ENCODE measurements around the gene NR6A1.

NR6A1 gene

DNA sequence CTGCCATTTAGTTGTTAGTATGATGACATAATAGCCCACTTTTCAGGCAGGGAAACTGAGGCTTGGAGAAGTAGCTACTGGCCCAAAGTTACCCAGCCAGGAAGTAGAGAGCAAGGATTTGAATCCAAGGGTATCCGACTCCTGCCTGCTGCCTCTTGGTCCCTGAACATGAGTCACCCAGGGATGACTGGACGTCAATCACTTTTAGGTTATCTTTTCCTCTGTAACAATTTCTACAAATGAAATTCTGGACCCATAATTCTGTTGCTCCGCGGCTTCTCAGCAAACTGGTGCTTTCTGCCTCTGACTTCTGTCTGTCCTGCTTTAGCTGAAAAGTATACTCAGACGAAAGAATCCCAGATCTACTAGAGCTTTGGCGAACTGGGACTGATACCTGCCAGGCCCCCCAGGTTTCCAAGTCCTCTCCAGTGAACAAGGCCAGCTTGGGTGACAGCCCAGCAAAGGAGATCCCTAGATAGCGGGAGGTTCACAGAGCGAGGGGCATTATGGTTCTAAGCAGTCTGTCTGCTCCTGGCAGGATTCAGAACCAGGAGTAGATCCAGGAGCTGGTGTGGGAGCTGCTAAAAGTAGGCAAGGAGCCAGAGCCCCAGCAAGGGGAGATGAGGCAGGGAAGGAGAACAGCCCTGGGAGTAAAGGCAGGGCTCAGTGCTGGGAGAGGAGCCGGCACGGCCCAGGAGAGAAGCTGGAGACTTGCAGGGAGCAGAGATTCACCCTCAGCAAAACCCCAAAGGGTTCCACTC is 26.4 kb upstream of the NR6A1 start:
- DNase-seq (ENCODE audit: extremely low read depth in 1 of 2, low read depth in 1 of 2): no peak

DNA sequence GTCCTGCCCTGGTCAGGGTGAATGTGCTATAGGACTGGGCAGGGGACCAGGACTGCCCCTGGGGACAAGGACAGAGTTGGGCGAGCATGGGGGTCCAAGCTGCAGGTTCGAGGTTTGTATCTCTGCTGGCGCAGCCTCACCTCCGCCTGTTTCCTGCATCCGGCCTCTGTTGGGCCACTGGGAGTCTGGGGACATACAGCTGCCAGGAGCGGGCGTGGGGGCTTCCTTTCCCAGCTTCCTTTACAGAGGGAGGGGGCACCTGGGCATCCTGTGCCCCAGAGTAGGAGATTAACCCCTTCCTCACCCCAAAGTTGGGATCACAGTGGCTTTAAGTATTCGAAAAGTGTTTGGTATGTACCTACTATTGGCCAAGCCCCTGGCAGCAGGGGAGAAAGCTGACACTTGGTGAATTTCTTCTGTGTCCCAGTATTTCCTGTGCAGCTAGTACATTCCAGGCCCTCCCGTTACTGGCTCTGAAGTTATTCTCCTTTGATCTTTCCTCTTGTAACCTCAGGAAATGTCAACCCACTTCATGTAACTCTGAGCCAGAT is 24.8 kb upstream of the NR6A1 start:
- DNase-seq (ENCODE audit: extremely low read depth in 1 of 2, low read depth in 1 of 2): no peak

DNA sequence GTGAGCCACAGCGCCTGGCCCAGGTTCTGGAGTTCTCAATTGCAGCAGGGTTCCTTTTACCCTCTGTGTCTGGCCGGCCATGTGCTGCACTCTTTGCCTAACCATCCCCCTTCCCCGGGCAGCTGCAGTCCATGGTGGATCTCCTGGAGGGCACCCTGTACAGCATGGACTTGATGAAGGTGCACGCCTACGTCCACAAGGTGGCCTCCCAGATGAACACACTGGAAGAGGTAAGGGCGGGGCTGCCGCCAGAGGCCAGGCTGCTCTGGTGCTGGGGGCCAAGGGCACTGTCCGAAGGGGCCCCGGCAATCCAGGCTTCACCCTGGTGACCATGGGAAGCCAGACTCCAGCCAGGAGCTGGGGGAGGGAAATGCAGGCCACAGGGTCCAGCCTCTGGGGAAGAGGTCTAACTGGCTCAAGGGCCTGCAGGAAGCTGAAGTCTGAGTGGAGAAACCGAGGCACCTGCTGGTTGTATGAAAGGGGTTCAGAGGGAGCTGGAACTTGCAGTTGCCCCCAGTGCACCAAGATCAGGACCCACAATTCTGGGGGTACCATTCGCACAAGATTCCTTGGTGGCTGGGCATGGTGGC is 23.9 kb upstream of the NR6A1 start:
- no peak for DNase-seq (ENCODE audit: extremely low read depth in 1 of 2, low read depth in 1 of 2)

DNA sequence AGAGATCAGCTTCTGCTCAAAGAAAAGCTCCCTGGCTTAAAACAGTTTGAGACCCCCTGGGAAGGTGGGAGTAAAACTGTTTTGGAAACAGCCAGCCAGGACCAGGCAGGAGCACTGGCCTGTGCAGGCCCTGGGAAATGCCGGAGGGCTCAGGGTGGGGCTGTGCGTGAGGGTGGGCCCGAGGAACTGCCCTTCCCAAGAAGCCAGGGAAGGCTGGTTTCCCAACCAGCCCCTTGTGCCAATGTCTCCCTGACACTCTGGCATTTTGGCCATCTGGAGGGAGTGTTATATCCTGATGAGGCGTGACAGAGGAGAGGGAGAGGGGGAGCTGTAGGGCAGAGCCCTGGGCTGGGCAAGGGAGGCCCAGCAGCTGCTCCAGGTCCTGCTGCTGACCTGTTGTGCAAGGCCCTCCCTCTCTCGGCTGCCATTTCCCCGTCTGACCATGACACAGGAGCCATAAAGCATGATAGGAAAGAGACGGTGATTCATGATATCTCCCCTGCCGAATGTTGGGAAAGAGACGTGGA is 22.0 kb upstream of the NR6A1 start:
- DNase-seq (ENCODE audit: extremely low read depth in 1 of 2, low read depth in 1 of 2): no peak

DNA sequence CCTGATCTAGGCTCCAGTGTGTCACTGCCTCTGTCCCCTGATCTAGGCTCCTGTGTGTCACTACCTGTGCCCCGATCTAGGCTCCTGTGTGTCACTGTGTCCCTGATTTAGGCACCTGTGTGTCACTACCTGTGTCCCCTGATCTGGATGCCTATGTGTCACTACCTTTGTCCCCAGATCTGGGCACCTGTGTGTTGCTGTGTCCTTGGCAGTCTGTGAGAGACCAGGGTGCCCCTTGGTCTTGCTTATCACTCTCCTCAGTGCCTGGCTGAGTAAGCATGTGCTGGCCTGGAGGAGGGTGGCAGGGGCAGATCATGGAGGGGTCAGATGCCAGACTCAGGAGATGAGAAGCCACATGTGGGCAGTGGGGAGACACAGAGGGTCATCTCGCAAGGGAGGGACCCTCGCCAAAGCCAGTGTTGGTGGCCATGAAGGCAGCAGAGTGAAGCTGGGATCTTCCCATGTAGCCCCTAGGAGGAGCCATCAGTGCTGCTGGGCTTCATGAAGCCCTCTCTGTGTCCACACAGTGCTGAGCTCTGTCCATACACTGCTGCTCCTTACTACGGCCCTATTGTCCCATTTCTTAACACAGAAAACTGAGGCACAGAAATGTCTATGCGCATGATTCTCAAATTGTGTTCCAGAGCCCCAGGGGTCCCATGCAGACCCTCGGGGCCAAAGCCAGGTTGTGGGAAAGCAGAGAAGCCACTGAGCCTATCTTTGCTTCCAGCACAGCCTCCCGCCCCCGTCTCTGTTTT is 21.3 kb upstream of the NR6A1 start:
- no peak for DNase-seq (ENCODE audit: extremely low read depth in 1 of 2, low read depth in 1 of 2)

DNA sequence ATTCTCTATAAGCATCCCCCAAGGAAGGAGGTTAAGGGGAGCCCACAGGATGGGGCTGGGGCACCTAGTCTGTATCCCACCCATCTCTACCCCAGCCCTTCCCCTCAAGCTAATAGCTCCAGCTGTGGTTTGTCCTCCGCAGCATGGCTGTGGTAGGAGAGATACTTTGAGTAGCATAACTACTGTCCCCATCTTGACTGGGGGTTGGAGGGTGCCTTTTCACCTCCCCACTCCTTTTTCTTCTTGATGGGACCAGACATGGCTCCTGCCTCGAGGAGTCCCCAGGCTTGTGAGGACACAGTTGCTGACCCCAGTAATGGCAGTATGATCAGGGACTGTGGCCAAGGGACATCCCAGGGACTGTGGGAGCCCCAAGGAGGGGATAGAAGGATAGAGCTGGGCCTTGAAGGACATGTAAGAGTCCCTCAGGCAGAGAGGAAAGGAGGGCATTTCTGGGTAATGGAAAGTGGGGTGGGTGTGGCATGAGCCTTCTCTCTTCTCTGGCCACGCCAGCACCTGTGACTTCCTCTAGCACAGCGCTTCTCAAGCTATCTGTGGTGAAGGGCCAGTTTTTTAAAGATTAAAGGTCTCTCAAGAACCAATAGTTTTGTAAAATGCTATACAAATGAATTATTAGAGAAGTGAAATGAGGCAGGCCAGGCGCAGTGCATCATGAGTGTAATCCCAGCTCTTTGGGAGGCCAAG is 19.8 kb upstream of the NR6A1 start:
- DNase-seq (ENCODE audit: extremely low read depth in 1 of 2, low read depth in 1 of 2): no peak

DNA sequence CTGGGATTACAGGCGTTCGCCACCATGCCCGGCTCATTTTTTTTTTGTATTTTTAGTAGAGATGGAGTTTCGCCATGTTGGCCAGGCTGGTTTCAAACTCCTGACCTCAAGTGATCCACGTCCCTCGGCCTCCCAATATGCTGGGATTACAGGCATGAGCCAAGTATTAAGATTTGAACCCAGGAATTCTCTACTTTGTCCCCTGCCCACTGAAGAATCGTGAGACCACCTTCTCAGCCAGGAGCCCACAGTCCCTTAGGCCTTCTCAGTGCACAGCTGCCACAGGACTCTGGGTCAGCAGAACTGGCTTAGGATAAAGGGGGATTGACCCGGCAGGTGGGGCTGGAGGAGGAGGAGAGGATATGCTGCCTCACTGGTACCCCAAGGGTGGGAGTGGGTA is 19.2 kb upstream of the NR6A1 start:
- DNase-seq (ENCODE audit: extremely low read depth in 1 of 2, low read depth in 1 of 2): no peak

DNA sequence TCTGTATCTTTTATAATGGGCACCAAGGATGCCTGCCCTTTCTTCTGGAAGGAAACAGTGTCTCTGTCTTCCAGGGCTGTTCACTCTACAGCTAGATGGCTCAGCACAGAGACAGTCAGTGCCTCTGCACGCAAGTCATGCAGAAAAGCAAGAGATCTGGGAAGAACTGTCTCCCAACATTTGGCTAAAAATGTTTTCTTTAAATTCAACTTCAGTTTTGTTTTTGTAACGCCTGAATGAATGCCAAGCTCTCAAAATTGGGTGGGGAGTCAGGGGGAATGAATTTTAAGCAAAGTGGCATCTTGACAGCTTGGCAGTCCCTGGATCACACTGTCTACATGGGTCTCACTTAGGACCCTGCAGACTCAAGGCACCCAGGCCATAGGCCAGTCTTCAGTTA is 18.4 kb upstream of the NR6A1 start:
- DNase-seq (ENCODE audit: extremely low read depth in 1 of 2, low read depth in 1 of 2): no peak

DNA sequence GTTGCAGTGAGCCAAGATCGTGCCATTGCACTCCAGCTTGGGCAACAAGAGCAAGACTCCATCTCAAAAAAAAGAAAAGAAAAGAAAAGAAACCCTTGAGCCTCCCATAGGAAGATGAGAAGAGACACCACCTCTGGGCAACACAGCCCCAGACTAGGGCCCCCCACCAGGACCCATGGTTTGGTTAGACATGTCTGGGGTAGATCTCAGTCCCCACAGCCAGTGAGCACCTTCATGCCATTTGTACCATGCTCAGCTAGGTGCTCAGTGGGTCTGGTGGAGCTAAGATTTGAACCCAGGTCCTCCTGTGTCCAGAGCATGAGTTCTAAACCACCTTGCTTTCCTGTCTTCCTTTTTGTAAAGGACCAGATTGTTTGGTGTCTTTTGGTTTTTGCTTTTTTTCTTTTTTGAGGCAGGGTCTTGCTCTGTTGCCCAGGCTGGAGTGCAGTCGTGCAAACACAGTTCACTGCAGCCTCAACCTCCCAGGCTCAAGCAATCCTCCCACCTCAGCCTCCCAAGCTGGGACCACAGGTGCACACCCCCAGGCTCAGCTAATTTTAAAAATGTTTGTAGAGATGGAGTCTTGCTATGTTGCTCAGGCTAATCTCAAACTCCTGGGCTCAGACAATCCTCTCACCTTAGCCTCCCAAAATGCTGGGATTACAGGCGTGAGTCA is 17.6 kb upstream of the NR6A1 start:
- DNase-seq (ENCODE audit: extremely low read depth in 1 of 2, low read depth in 1 of 2): no peak

DNA sequence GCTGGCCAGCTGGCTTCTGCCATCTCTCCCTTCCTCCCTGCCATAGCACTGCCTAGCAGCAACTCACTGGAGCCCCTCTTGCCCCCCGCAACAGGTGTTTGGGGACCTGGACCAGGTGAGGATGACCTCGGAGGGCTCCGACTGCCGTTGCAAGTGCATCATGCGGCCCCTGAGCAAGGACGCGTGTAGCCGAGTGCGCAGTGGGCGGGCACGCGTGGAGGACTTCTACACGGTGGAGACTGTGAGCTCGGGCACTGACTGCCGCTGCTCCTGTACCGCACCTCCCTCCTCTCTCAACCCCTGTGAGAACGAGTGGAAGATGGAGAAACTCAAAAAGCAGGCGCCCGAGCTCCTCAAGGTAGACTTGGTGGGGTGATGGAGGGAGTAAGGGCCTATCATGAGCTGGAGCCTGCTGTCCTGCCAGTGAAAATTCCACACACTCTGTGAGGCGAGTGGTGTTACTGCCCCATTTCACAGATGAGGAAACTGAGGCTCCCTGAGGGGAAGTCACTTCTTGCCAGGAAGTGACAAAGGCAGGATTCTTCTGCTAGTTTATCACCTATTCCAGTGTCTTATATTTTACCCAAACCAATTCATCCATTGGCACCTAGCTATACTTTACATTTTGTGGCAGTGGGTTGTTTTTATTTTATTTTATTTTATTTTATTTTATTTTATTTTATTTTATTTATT is 15.9 kb upstream of the NR6A1 start:
- DNase-seq (ENCODE audit: extremely low read depth in 1 of 2, low read depth in 1 of 2): no peak

DNA sequence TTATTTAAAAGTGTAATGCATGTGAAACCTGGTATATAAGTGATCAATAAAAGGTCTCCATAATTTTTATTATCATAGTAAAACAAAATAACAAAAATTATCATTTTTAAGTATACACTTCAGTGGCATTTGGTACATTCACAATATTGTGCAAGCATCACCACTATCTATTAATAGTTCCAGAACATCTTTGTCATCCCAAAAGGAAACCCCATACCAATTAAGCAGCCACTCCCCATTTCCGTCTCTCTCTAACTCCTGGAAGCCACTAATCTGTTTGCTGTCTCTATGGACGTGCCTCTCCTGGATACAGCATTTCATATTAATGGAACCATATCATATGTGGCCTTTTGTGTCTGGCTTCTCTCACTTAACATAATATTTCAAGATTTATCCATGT is 13.4 kb upstream of the NR6A1 start:
- DNase-seq (ENCODE audit: extremely low read depth in 1 of 2, low read depth in 1 of 2): no peak

DNA sequence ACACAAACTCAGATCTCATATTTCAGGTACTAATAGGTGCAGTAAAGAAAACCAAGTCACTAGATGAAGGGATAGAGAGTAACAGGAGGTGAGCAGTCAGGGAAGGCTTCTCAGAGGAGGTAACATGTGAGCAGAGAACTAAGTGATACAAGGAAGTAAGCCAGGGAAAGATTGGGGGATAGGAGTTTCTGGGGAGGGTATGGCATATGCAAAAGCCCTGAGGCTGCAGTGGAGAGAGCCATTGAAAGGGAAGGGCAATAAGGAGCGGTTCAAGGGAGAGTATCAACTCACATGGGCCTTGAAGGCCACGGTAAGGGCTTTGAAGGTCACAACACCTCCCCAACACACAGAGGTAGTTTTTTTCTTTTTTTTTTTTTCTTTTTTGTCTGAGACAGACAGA is 12.7 kb upstream of the NR6A1 start:
- DNase-seq (ENCODE audit: extremely low read depth in 1 of 2, low read depth in 1 of 2): no peak

DNA sequence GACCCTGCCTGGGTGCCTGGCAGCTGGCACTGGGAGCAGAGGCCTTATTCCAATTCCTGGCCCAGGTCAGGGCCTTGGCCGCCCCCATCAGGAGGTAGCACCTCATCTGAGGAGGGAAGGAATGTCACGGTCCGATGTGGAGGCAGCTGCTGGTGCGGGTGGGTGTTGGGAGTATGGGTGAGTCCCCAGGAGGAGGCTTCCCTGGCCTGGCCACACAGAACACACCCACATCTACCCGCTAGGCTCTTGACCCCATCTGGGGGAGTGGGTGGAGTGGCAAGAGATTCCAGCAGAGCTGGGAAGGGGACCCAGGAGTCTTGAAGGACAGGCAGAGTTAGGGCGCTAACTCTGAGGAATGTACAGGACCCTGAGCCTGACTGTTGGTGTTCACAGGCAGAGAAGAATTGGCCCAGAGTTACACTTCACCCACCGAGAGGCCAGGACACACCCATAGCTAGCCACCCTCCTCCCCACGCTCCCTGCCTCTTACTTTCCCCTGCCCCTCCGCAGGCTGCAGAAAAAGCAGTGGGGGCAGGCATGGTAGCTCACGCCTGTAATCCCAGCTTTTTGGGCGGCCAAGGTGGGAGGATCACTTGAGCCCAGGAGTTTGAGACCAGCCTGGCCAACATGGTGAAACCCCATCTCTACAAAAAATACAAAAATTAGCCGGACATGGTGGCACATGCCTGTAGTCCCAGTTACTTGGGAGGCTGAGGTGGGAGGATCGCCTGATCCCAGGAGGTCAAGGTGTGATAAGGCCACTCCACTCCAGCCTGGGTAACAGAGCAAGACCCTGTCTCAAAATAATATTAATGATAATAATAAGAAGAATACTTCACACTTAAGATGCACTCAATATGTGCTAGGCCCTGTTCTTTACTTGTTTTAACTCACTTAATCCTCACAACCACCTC is 11.8 kb upstream of the NR6A1 start:
- no peak for DNase-seq (ENCODE audit: extremely low read depth in 1 of 2, low read depth in 1 of 2)

DNA sequence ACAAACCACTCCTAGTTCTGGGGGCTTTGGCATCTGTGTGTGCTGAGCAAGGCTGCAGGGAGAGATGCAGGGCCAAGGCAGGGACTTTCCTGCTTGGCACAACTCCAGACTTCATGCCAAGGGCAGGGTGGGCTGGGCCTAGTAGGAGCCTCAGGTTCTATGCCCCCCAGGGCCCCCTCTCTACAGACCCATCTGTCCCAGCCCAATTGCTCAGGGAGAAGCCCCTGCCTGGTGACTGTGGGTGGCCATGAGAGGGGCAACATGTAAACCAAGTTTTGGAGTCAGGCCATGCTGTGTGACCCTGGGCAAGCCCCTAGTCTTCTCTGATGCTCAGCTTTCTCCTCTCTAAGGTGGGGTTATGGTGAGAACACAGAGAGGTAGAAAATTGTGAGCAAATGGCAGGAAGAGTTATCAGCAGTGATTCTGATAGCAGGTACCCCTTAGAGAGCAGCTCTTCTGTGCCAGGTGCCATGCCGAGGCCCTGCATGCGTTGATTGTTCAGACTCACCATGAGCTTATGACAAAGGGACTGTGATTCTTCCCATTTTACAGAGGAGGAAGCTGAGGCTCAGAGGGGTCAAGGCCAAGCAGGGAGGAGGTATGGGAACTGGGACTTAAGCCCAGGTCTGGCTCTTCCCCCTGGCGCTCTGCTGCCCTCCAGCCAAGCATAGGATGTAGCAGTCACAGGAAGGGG is 11.0 kb upstream of the NR6A1 start:
- DNase-seq (ENCODE audit: extremely low read depth in 1 of 2, low read depth in 1 of 2): no peak

DNA sequence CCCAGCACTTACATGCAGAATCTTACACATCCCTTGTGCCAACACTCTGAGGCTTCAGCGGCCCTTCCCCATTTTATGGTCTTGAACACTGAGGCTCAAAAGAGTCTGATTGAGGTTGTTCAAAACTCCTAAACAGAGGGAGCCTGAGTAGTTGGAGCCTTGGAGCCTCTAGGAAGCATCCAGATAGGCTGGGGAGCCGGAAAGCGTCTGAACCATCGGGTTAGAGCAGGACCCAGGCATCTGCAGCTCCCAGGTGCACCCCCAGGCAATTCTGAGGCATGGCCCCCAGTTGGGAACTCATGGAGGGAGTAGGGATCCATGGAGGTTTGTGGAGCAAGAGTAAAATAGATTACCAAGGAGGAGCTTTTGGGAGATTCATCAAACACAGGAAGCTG is 9.6 kb upstream of the NR6A1 start:
- no peak for DNase-seq (ENCODE audit: extremely low read depth in 1 of 2, low read depth in 1 of 2)

DNA sequence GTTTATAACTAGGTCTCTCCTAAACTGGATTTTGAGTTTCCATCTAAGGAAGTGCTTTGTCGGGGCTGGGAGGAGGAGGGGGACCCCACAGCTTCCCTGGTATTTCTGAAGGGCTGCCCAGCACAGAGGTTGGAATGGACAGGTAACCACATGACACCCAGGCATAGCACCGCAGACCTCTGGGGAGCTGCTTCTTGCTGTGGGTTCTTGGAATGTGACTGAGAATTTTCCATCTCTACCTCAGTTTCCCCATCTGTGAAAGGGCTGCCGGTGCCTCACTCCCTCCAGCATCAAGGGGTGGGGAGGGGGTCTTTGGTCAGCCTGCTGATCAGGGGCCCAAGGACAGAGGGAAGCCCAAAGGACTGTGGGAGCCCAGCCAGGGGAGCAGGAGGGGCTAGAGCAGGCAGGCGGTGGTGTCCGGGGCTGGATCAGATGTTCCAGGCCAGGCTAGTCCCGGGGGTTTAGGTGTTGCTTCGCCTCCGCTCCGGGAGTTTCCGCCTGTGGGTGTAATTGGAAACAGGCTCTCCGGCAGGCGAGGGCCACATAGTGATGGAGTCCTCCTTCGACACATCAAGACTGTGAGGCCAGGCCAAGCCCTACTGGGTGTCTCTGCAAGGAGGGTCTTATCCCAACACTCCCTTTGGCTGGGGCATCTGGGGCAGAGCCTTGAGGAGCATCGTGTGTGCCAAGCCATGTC is 9.1 kb upstream of the NR6A1 start:
- DNase-seq (ENCODE audit: extremely low read depth in 1 of 2, low read depth in 1 of 2): no peak

DNA sequence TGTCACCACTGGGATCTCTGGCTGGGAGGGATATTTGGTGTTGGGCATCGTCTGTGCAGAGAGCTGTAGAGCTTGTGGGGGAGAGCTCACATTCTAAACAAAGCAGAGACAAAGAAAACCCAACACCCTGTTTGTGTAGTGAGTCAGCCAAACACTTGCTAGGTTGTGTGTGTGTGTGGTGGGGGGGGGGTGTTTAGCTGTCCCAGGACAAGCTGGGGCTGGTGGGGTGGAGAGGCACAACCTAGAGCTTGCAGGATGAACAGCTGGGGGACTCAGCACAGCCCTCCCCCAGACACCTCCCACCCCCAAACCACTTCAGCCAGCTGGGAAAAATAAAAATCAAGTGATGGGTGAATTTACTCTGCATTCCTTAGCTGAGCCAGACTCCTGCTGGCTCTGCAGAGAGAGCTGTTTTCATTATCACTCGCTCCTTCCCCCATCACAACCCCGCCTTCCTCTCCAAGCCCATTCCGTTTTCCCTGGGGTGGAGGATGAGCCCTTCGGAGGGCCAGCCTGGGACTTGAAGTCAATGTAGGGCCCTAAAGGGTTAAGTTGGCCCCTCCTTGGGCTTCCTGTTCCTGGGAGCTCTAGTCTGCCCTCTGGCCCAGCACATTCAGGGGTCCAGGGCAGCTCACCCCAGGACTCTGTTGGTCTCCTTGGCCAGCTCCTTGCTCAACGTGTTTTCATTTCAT is 8.4 kb upstream of the NR6A1 start:
- DNase-seq (ENCODE audit: extremely low read depth in 1 of 2, low read depth in 1 of 2): no peak

All from activated CD8-positive, alpha-beta memory T cell treated with anti-CD3 and anti-CD28 coated beads for 1 hour (primary cell).